SKM-1 (cell line): ENCODE data around the gene ISYNA1.
A peak's percentile ranks its signal among the peaks of the same experiment; 100 is the strongest.

Experiments used
- DNase-seq: peaks from one replicate; lab custom pipeline; 2025; ENCODE audit not compliant: unreplicated experiment; lab: John Stamatoyannopoulos, UW

ISYNA1 gene

GRCh38 chr19:18437491-18438330 lies at the start of gene ISYNA1:
ISYNA1 (minus strand) TSS chr19:18438133; CDS start chr19:18437979, 154 bp downstream.
- DNase-seq, result no peak

DNA sequence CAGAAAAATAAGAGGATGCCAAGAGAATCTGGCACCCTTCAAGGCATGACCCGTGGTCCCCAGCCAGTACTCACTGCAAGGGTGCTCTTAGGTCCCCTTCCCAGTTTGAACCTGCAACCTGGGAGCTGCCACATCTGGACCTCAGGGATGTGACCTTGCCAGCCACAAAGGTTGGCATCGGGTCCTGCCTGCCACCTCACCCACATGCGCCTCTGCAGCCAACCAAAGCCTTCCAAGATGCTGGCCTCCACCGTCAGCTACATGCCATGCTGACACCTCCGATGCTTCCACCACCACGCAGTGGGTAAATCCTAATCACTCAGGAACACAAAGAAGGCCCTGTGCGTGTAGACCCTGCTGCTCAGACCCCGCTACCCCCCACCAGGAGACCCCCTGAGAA lies 48.8 kb upstream of the ISYNA1 start:
- no peak for DNase-seq

- DNase-seq, result no peak
Observed at GRCh38 chr19:18484992-18485391, 47.1 kb upstream of the ISYNA1 start.

GRCh38 chr19:18483119-18483890 lies 45.4 kb upstream of the ISYNA1 start:
- no peak for DNase-seq

- no peak for DNase-seq
Observed at GRCh38 chr19:18481505-18482222, 43.7 kb upstream of the ISYNA1 start.

DNA sequence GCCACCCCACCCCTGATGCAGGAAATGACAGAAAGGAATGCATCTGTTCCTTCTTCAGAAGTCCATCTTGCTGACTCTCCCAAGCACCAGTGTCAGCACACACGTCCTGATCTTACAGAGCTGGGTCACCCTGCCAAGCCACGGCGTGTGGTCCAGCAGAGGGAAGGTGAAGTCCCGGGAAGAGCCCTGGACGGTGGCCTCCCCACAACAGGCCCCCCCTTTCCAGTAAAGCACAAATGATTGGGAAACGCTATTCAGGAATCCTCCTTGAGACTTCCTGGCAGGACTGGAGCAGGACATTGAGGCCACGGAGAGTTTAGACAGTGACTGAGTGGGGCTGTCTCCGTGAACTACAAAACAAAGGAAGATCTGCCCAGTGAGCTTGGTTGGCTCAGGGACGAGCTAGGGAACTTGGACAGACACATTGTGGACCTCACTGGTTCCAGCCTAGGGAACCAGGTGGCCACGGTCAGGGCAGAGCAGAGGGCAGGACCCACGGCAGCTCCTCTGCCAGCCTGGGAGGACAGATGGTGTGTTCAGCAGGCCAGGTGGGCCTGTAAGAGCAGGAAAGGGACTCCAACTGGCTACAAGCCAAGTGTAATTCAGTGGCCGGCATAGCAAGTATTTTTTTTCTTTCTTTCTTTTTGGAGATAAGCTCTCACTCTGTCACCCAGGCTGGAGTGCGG lies 42.2 kb upstream of the ISYNA1 start:
- no peak for DNase-seq

DNA sequence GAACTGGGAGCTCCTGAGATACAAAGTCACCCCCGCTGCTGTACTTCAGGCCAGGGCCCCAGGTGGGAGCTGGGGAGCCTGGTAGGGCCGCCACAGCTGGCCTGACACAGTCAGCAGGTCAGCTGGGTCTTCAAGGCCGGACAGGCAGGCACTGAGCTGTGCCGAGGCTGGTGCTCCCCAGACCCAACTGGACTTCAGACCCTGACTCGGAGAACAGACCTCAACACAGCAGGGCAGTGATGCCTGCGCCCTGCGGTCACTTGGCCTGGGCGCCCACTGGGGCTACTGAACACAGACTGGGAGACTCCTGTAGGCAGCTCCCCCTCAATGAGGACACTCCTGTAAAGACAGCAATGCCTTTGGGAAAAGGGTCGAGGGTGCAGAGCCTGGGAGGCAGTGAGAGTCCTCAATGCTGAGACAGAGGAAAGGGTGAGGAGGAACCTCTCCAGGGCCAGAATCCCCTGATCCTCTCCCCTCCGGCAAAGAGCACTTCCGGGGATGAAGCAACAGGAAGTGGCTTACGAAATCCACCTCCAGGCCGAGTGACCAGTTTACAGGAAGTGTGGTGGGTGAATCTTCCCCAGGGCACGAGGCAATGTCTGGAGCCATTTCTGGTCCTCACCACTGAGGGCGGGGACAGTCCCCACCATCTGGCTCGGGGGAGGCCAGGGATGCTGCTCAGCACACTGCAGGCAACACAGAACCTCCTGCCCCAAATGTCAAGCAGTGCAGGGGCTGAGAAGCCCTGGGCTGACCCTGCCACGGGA lies 40.8 kb upstream of the ISYNA1 start:
- peak; percentile 95 for DNase-seq

- no peak for DNase-seq
Observed at GRCh38 chr19:18477974-18478373, 40.0 kb upstream of the ISYNA1 start.

DNA sequence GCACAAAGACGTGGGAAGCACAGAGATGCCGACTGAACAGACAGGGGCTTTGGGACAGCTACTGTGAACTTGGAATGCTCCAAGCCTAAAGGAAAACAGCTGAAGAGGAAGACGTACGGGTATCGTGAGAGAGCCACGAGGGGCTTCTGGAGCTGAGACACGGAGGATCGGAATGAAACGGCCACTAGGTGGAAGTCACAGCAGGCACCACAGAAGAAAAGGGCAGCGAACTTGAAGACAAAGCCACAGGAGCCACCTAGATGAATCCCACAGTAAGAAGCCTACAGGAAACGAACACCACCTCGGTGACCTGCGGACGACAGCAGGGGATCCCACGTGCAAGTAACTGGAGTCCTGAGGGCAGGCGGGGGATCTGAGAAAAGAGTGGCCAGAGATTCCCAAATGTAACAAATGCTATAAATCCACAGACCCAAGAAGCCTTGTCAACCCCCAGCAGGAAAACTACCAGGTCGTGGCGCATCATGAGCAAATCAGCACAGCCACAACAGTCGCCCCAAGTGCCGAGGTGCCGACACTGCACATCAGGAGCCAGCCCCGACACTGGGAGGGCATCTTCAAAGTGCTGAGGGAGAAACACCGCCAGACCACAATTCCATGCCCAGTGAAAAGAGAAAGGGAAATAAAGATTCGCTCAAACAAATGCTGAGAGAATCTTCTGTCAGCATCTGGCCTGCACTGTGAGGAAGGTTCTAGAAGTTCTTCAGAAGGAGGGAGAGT lies 39.3 kb upstream of the ISYNA1 start:
- no peak for DNase-seq

GRCh38 chr19:18476507-18477041 lies 38.6 kb upstream of the ISYNA1 start:
- DNase-seq, result no peak

- DNase-seq, result no peak
Observed at GRCh38 chr19:18475762-18476331, 37.9 kb upstream of the ISYNA1 start.

DNA sequence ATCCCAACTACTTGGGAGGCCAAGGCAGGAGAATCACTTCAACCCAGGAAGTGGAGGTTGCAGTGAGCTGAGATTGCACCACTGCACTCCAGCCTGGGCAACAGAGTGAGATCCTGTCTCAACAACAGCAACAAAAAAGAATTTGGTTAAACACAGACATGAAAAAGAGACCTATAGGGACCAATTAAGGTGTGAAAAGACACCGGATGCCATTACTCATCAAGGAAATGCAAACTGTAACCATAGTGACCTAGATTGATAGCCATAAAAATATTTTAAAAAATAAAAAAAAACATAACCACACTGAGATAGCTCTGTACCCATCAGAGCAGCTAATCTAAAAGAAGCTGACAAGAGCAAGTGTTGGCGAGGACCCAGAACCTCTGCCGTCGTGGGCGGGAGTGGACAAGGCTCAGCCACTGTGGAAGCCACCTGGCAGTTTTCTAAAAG lies 37.1 kb upstream of the ISYNA1 start:
- DNase-seq, result no peak

DNA sequence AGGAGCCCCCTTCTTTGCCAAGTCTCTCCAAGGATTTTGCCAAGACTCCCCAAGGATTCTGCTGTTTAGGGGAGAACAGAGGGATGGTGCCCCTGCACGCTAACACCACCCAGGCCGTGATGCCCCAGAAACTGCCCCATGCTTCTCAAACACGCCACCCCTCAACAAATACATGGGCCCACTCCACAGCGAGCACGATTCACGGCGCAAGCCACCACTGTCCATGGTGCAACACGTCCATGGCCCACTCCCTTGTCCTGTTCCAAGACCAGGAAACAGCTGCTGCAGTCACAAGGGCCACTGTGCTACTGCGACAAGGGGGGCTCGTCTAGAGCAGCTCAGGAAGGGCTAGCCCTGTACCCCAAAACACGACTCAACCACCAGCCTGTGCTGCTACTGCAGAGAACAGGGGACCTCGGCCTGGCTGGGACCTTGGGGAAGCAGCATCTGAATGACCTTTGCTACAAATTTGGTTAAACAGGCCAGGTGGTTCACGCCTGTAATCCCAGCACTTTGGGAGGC lies 36.5 kb upstream of the ISYNA1 start:
- DNase-seq, result no peak

DNA sequence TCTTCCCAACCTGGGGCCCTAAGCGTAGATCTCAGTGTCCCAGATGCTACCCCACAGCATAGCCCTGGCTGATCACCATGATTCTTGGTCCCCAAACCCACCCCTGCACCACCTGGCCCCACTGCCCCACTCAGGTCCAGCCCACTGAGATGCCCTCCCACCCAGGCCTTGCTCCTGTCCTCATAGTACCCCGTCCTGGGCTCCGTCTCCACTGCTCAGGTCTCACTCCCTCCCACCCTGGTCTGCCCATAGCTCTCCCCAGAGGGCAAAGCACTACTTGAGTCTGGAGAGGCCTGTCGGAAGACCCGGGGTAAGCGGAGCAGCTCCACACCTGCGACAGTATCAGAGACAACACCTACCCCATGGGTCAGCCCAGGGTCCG lies 35.8 kb upstream of the ISYNA1 start:
- DNase-seq, result no peak

GRCh38 chr19:18473003-18473705 lies 35.2 kb upstream of the ISYNA1 start:
- no peak for DNase-seq

GRCh38 chr19:18470787-18471186 lies 32.9 kb upstream of the ISYNA1 start:
- DNase-seq, result no peak

- peak; percentile 27 for DNase-seq
Observed at GRCh38 chr19:18469069-18469846, 31.3 kb upstream of the ISYNA1 start.
